ENCODE measurements around the gene CPM. TPM values are rescaled to one million over a fixed set of nuclear protein-coding genes. Genes with fewer than 3 reads are reported as not detected.

Gene CPM
- total RNA-seq, 1 donor from 2014 or later = 1.0 TPM

GRCh38 chr12:68854078-68854468 lies 78.9 kb downstream of the CPM start:
- H3K4me1 Mint-ChIP-seq (ENCODE audit: unreplicated experiment) = no peaks in the 10 kb centered on the region
- H3K9me3 Mint-ChIP-seq (ENCODE audit: unreplicated experiment) = no peaks in the 10 kb centered on the region
- no peak for TF ChIP-seq CTCF (IDR thresholded peaks at IDR 0.05)
- H3K36me3 Mint-ChIP-seq (ENCODE audit: unreplicated experiment) = no peaks in the 10 kb centered on the region
- peaks cover 39% of the 10 kb centered on the region for H3K27me3 Mint-ChIP-seq (ENCODE audit: unreplicated experiment)
- no peak overlapping the region for H3K4me3 Mint-ChIP-seq (ENCODE audit: unreplicated experiment)
- DNase-seq (ENCODE audit: extremely low spot score, unreplicated experiment) = no peak
- no peak overlapping the region for H3K27ac Mint-ChIP-seq (ENCODE audit: unreplicated experiment)

GRCh38 chr12:68853396-68854077 lies 79.4 kb downstream of the CPM start:
- Mint-ChIP-seq H3K4me1 (ENCODE audit: unreplicated experiment) (no peaks in the 10 kb centered on the region), H3K27ac (ENCODE audit: unreplicated experiment) (no peak overlapping the region), H3K4me3 (ENCODE audit: unreplicated experiment) (no peak overlapping the region), H3K36me3 (ENCODE audit: unreplicated experiment) (no peaks in the 10 kb centered on the region), H3K27me3 (ENCODE audit: unreplicated experiment) (peaks cover 39% of the 10 kb centered on the region), H3K9me3 (ENCODE audit: unreplicated experiment) (no peaks in the 10 kb centered on the region)
- DNase-seq (ENCODE audit: extremely low spot score, unreplicated experiment) = no peak
- TF ChIP-seq CTCF (IDR thresholded peaks at IDR 0.05) = no peak

- Mint-ChIP-seq H3K27ac (ENCODE audit: unreplicated experiment) (no peak overlapping the region), H3K4me1 (ENCODE audit: unreplicated experiment) (no peaks in the 10 kb centered on the region), H3K27me3 (ENCODE audit: unreplicated experiment) (peaks cover 37% of the 10 kb centered on the region), H3K9me3 (ENCODE audit: unreplicated experiment) (no peaks in the 10 kb centered on the region), H3K36me3 (ENCODE audit: unreplicated experiment) (no peaks in the 10 kb centered on the region), H3K4me3 (ENCODE audit: unreplicated experiment) (no peak overlapping the region)
- TF ChIP-seq CTCF (IDR thresholded peaks at IDR 0.05) = no peak
- DNase-seq (ENCODE audit: extremely low spot score, unreplicated experiment) = no peak
These were observed 81.2 kb downstream of the CPM start for GRCh38 chr12:68851592-68852306.

GRCh38 chr12:68850390-68850789 lies 82.6 kb downstream of the CPM start:
- no peak for TF ChIP-seq CTCF (IDR thresholded peaks at IDR 0.05)

GRCh38 chr12:68846811-68847210 lies 86.2 kb downstream of the CPM start:
- Mint-ChIP-seq H3K4me1 (ENCODE audit: unreplicated experiment) (no peaks in the 10 kb centered on the region), H3K36me3 (ENCODE audit: unreplicated experiment) (peaks cover 19% of the 10 kb centered on the region), H3K4me3 (ENCODE audit: unreplicated experiment) (no peak overlapping the region), H3K27ac (ENCODE audit: unreplicated experiment) (no peak overlapping the region), H3K9me3 (ENCODE audit: unreplicated experiment) (no peaks in the 10 kb centered on the region), H3K27me3 (ENCODE audit: unreplicated experiment) (peaks cover 2% of the 10 kb centered on the region)
- no peak for DNase-seq (ENCODE audit: extremely low spot score, unreplicated experiment)
- no peak for TF ChIP-seq CTCF (IDR thresholded peaks at IDR 0.05)

More at GRCh38 chr12:68850390-68850789, 82.6 kb downstream of the CPM start:
- H3K9me3 Mint-ChIP-seq (ENCODE audit: unreplicated experiment) = no peaks in the 10 kb centered on the region
- no peaks in the 10 kb centered on the region for H3K36me3 Mint-ChIP-seq (ENCODE audit: unreplicated experiment)
- no peak overlapping the region for H3K4me3 Mint-ChIP-seq (ENCODE audit: unreplicated experiment)
- no peak for DNase-seq (ENCODE audit: extremely low spot score, unreplicated experiment)
- H3K27ac Mint-ChIP-seq (ENCODE audit: unreplicated experiment) = no peak overlapping the region
- H3K27me3 Mint-ChIP-seq (ENCODE audit: unreplicated experiment) = peaks cover 25% of the 10 kb centered on the region
- H3K4me1 Mint-ChIP-seq (ENCODE audit: unreplicated experiment) = no peaks in the 10 kb centered on the region

All from osteocyte (in vitro differentiated cells).